HAP-1 (cell line): Measurements from ENCODE around the gene TBPL1.

Experiments used
- DNase-seq, 2 experiments: peaks; one replicate each; pipeline ENCODE4 v3.0.0-alpha.2; 2016 to 2020; ENCODE audit warnings: low spot score in 2 of 2
- H3K27me3 ChIP-seq: fragments of 250-450 bp; sonication (Bioruptor Pico); 2 replicates; pipeline ENCODE4 v1.5.1; 2020; ENCODE audit warnings: low read depth, mild to moderate bottlenecking, moderate library complexity
- H3K36me3 ChIP-seq: fragments of 250-450 bp; sonication (Bioruptor Pico); replicated peaks from 2 replicates; pipeline ENCODE4 v1.5.1; 2020; ENCODE audit warnings: mild to moderate bottlenecking
- H3K4me1 ChIP-seq: fragments of 250-450 bp; sonication (Bioruptor Pico); 2 replicates; pipeline ENCODE4 v1.5.1; 2020; ENCODE audit warnings: mild to moderate bottlenecking
- H3K4me3 ChIP-seq: fragments of 250-450 bp; sonication (Bioruptor Pico); 2 replicates; pipeline ENCODE4 v1.5.1; 2020; ENCODE audit warnings: mild to moderate bottlenecking, moderate library complexity
- H3K9me3 ChIP-seq: fragments of 250-450 bp; sonication (Bioruptor Pico); 2 replicates; pipeline ENCODE4 v1.5.1; 2020; ENCODE audit warnings: mild to moderate bottlenecking, moderate library complexity
- in situ Hi-C: fragments of 300-500 bp; cut with MboI; formaldehyde crosslinking; loops from 3 replicates; pipeline ENCODE4 v1.14.3; 2020; ENCODE audit warnings: low sequenced_read_pairs, inconsistent platforms, mixed read lengths

TBPL1 gene

GRCh38 chr6:134034961-134035822 lies 82.2 kb downstream of the TBPL1 start:
- in situ Hi-C loops, result no loop called here
- Histone ChIP-seq H3K4me3 (no peak overlapping the region), H3K27me3 (no peaks in the 10 kb centered on the region), H3K9me3 (no peaks in the 10 kb centered on the region), H3K36me3 (no peaks in the 10 kb centered on the region), H3K4me1 (peaks cover 4% of the 10 kb centered on the region; the same call in 1 of the 2 replicates)
- DNase-seq, result no peak

GRCh38 chr6:134035823-134036296 lies 82.8 kb downstream of the TBPL1 start:
- no peak overlapping the region for H3K4me3 ChIP-seq
- DNase-seq, result peak in 1 of 2 experiments; percentile 18
- peaks cover 4% of the 10 kb centered on the region; the same call in 1 of the 2 replicates for H3K4me1 ChIP-seq
- H3K27me3 ChIP-seq, result no peaks in the 10 kb centered on the region
- no peaks in the 10 kb centered on the region for H3K36me3 ChIP-seq
- H3K9me3 ChIP-seq, result no peaks in the 10 kb centered on the region
- in situ Hi-C loops, result no loop called here

GRCh38 chr6:134039116-134039515 lies 86.1 kb downstream of the TBPL1 start:
- no peak for DNase-seq
- Histone ChIP-seq H3K4me3 (no peak overlapping the region), H3K27me3 (no peaks in the 10 kb centered on the region), H3K4me1 (peaks cover 4% of the 10 kb centered on the region; the same call in 1 of the 2 replicates), H3K9me3 (no peaks in the 10 kb centered on the region), H3K36me3 (no peaks in the 10 kb centered on the region)
- in situ Hi-C loops, result no loop called here
